B cell (primary cell): ENCODE measurements around the gene NFASC.

ENCODE experiments used
- CTCF ChIP-seq: fragments of 200-600 bp; IDR thresholded peaks from one replicate; pipeline ENCODE4 v1.8.0; 2022; ENCODE audit warnings: antibody characterized with exemption, mild to moderate bottlenecking
- EZH2 ChIP-seq: IDR thresholded peaks from 2 replicates; pipeline ENCODE4 v1.6.1; 2012; ENCODE audit warnings: borderline replicate concordance, low read depth, mild to moderate bottlenecking, moderate library complexity, low read length; ENCODE audit not compliant: insufficient read depth, poor library complexity, severe bottlenecking

DNA sequence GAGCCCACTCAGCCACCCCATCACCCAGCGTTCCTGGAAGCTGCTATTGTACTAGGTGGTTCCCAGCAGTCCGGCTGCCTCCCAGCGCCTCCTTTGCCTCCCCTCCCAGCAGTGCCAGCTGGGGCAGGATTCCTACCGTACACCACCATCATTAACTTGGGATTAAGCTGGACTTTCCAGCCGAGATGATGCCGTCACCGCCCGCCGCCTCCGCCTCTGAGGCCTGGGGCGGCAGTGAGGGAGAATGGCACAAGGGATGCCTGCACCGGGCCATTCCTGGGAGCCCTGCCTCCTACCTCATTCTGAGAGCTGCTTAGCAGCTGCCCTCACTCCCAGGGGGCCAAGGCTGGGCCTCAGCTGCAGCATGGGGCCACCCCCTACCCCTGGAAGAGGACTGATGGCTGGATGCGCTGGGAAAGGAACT lies 185.5 kb downstream of the NFASC start:
- TF ChIP-seq CTCF (no peak), EZH2 (no peak)
